Stimulated activated CD4-positive, alpha-beta T cell treated with anti-CD3 and anti-CD28 coated beads, Interleukin-4, amount 100 ng/mL, for 4 hours (primary cell): ENCODE measurements around the gene DOCK11.
"Not testable (repeated sequence)": the region's sequence is repeated elsewhere in the genome, so short reads cannot be mapped to it uniquely, and the experiment has no call there.

ENCODE experiments used
- DNase-seq, 2 experiments: peaks; one replicate each; pipeline ENCODE4 v3.0.0-alpha.2; 2020

Gene DOCK11

DNA sequence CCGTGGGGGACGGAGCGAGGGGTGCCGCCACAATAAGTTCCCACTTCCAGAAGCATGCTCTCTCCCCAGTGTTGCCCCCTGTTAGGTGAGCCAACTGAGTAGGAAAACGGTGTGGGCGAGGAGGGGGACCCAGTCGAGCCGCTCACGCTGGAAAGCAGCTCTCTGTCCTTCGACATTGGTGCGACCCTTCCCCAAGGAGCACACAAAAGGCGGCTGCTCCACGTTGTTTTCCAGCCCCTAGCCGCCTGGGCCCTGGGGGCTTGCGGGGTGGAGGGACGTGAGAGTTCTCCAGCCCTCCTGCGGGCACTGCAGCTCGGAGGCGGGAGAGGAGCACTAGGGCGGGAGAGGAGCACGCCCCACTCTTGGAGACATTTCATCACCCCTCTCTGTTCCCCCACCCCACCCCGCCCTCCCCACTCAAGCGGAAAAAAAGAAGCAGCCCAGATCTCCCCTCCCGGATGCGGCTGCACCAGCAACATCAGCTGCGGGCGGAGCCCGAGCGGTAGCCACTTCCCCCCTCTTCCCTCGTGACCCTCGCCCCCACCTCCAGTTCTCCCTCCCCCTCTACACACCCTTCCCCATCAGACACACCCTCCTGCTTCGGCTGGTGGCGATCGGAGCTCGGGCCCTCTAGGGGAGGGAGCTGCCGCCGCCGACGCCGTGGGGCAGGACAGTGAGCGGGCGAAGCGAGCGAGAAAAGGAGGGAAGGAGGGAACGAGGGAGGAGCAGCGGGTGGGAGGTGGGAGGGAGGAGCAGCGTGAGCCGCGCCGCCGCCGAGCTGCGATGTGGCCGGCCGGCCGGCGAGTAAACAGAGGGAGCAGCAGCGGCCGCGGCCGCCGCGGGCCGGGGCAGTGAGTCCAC lies at the start of gene DOCK11:
Gene DOCK11 (plus strand): TSS at position 755 of the 861 bp plus-strand sequence. CDS start 157 bp downstream, outside the sequence.
- peak; percentile 67 to 83 for DNase-seq

DNA sequence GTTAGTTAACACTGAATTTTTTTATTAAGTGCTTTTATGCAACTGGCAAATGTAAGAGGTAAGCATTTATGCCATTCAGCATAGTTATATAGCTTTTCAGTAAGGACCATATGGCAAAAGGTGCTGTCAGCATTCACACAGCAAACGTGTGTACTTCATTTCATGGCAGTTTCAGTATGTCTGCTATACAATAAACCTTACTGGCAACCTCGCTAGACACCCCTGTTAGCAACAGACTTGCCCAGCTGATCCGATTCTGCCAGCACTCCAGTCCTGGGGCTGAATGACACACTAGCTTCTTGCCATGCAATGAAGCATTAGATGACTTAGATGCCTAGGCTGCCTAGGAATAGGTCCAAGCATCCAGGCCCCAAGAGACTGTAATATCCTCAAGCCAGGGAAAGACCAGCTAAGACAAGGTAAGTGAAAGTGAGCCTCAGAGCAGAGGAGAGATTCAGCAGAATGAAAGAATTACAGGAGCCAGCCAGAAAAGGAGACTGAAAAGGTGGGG lies 47.3 kb upstream of the DOCK11 start:
- no peak for DNase-seq

DNA sequence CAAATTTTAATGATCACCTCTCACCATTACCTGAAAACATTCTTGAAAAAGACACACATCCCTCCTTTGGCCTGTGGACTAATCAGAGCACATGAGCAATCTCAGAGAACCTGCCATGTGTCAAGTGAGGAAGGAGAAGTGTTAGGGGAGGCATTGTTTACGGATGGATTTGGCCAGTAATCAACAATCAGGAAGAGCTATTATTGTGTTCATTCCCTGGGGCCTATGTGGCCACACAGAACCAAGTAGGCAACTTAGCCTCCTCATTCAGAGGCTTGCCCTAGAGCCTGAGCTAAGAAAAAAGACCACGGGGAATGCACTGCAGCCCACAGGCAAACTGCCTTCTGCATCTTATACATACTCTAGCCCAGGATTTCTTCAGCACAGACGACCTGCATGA lies 40.6 kb upstream of the DOCK11 start:
- no peak for DNase-seq

DNA sequence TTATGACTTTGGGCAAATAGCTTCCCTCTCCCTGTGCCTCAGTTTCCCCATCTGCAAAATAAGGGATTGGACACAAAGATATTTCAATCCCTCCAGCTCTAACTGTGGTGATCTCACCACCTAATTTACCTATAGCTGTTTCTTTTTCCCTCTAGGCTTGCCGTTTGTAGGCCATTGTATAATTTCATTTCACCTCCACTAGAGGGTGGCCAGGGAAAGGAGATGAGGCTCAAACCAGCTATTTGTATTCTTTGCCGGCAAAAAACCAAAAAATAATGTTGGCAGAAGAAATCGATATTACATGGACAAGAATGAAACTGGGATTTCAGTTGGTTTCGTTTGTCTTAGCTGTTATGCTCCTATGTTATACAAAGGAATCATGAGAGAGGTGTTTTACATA lies 36.1 kb upstream of the DOCK11 start:
- peak in 1 of 2 experiments; percentile 1 for DNase-seq

DNA sequence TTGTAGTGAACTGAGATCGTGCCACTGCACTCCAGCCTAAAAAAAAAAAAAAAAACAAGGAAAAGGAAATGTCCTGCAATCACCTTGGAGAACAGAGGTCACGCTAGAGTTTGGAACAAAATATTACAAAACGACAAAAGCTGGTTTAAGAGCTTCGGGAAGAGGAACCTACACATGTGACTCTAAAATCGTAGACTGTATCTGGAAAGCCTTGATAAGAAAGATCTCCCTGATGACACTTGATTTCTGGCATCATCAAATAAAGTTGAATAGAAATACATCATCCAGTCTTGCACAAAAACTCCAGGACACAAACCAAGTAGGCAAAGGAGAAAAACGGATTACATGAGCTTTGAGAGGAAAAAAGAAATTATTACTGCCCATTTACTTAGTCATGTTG lies 31.1 kb upstream of the DOCK11 start:
- no peak for DNase-seq

DNA sequence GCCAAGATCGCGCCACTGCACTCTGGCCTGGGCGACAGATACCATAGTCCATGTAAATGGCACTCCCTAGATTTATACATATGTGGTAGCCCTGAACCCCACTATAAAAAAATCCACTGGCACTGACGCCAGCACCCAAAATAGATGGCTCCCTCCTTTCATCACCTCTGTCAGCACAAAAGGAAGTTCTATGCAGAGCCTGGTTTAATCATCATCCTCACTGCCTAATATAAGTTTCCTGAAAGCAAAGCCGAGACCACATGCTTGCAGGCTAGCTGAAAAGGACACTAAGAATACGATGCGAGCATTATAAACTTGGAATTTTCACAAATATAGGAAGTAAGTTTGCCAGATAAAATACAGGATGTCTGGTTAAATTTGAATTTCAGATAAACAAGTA lies 27.5 kb upstream of the DOCK11 start:
- no peak for DNase-seq

DNA sequence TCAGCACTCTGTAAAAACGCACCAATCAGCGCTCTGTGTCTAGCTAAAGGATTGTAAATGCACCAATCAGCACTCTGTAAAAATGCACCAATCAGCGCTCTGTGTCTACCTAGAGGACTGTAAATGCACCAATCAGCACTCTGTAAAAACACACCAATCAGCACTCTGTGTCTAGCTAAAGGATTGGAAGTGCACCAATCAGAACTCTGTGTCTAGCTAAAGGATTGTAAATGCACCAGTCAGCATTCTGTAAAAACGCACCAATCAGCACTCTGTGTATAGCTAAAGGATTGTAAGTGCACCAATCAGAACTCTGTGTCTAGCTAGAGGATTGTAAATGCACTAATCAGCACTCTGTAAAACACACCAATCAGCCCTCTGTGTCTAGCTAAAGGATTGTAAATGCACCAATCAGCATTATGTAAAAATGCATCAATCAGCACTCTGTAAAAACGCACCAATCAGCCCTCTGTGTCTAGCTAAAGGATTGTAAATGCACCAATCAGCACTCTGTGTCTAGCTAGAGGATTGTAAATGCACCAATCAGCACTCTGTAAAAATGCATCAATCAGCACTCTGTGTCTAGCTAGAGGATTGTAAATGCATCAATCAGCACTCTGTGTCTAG lies 24.8 kb upstream of the DOCK11 start:
- DNase-seq: not testable (repeated sequence)

DNA sequence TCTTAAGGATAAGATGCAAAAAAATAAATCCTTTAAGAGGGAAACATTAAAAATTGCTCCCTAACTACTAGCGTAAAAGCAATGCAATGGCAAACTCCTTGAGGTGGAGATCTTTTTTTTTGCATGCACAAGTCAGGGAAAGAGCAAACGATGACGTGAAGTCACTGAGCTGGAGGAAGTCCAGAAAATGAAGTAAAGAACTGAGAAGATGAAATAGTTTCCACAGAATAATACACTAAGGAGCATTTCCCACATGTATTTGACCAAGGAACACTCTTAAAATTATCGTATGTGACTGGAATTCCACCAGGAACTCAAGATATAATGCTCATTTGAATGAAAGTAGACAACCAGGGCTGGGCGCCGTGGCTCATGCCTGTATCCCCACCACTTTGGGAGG lies 21.0 kb upstream of the DOCK11 start:
- DNase-seq: no peak

DNA sequence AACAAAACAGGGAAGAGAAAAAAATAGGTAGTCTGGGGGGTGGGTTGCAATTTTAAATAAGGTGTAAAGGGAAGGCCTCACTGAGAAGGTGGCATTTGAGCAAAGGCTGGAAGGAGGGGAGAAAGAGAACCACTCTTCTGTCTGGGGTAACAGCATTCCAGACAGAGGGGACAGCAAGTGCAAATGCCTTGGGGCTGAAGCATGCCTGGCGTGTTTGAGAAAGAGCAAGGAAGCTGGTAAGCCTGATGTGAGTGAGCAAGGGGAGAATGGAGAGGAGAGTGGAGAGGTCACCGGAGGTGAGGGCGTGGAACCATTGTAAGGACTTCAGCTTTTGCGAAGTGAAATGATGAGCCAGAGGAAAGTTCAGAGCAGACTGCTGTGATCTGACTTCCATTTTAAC lies 19.7 kb upstream of the DOCK11 start:
- DNase-seq: no peak

DNA sequence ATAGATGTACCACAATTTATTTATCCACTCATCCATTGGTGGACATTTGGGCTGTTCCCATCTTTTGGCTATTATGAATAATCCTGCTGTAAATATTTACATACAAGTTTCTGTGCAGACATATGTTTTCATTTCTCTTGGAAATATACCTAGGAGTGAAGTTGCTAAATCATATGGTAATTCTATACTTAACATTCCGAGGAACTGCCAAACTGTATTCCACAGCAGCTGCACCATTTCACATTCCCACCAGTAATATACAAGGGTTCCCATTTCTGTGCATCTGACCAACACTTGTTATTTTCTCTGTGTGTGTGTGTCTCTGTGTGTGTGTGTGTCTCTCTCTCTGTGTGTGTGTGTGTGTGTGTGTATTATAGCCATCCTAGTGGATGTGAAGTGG lies 15.4 kb upstream of the DOCK11 start:
- DNase-seq: no peak

DNA sequence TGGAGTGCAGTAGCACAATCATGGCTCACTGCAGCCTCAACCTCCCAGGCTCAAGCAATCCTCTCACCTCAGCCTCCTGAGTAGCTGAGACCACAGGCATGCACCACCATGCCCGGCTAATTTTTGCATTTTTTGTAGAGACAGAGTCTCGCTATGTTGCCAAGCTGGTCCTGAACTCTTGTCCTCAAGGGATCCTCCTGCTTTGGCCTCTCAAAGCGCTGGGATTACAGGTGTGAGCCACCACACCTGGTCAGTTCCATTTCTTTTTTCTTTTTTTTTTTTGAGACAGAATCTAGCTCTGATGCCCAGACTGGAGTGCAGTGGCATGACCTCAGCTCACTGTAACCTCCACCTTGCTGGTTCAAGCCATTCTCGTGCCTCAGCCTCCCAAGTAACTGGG lies 13.2 kb upstream of the DOCK11 start:
- DNase-seq: not testable (repeated sequence)

DNA sequence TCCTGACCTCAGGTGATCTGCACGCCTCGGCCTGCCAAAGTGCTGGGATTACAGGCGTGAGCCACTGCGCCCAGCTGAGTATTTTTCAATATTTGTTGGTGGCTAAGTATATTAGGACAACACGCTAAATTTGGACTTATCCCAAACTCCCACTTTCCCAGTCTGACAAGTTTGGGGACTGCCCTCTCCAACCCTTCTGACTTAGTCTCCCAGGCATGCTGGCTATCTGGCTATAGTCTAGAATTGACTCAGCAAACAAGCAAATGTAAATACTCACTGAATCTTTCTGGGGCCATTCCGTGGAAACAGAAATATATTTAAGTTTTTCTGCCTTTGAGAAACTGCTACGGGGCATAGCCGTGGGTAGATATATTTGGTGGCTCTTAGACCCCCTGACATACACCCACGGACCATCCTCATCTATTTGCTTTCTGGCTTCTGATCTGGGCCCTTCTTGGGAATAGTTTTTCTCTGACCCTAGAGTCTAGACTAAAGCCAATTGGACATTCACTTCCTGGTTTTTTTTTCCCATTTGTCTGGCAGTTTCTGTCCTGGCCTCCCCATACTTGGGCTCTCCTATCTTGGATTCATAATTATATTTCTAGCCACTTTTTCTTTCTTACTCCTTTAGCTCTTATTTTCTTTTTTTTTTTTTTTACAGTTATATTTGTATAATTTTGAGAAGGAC lies 11.3 kb upstream of the DOCK11 start:
- DNase-seq: no peak

DNA sequence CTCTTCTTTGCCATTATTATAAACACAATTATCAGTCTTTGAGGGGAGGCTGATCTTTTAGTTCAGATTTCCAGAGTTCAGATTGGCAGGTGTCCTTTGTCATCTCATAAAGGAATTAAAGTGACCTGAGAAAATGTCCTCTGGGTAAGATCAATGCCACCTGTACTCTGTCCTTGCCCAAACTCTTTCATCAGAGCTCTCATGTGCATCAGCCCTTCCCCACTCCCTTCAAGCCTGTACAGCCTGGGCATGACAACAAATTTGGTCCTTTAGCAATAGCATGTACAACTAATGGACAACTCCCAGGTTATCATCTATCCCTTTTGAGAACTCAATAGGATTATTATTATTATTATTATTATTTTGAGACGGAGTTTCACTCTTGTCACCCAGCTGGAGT lies 8.9 kb upstream of the DOCK11 start:
- not testable (repeated sequence) for DNase-seq

DNA sequence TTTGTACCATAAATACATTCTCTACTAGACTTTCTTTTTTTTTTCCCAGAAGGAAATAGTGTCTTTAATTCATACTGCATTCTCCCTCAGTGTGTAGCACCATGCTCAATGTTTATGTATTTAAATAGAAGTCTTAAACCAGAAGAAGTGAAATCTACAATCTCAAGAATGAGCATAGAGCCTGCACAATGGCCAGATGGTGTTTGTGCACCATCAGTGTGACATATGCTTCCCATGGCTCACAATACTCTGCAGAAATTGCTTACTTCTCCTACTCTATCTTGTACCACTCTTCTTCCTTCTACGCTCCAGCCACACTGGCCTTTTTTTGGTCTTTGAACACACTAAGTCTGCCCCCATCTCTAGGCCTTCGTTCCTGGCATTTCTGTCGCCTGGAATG lies 2.6 kb upstream of the DOCK11 start:
- DNase-seq: no peak

DNA sequence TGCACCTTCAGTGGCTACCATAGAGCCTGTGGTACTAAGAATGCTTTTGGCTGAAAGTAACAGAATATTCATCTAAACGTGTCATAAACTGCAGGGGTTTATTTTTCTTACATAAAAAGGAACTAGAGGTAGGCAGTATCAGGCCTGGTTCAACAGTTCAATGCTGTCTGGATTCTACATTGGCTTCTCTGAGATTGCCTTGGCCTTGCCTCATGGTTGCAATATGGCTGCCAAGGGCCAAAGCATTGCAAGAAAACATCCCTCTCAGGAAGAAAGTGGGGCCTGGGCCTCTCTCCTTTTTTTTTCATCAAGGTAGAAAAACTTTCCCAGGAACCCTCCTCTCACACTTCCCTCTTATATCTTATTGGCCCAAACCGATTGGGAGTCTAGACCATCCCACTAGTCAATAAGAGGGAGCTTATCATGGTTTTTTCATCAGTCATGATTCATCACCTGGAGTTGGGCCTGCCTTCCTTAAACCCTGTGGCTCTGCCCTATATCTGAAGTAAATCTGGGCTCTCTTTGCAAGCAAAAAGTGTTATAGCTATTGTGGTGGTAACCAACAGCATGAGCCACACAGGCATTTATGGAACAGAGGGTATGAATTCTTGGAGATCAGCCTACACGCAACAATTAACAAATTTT lies 1.8 kb upstream of the DOCK11 start:
- no peak for DNase-seq

DNA sequence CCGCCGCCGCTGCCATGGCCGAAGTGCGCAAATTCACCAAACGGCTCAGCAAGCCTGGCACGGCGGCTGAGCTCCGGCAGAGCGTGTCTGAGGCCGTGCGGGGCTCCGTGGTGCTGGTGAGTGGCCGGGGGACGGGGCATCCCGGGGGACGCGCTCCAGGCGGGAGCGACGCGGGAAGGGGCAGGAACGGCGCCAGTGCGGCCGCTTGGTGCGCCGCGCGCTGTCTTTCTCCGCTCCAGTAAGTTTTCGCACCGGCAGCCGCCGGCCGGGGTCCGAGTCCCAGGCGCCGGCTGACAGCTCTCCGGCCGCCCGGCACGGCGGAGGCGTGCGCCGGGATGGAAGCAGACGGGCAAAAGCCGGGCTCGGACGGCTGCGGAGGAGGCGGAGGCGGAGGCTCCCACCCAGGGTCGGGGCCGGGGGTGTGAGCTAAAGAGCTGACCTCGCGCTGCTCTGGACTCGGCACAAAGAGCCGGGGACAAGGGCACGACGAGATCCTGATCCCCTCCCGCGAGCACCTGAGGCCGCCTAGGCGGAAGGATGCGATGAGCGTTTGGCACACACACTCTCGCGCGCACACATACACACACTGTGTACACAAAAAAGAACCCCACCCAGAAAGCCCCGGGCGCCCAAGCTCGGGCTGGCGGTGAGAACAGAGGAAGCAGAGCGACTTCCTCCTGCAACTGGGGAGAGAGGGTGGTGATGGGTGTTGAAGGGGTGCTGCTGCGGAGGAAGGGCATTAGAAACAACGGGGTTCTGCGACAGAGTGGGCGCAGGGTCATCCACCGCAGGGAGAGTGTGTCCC lies 545 bp downstream of the DOCK11 start:
- DNase-seq: peak; percentile 52 to 68

DNA sequence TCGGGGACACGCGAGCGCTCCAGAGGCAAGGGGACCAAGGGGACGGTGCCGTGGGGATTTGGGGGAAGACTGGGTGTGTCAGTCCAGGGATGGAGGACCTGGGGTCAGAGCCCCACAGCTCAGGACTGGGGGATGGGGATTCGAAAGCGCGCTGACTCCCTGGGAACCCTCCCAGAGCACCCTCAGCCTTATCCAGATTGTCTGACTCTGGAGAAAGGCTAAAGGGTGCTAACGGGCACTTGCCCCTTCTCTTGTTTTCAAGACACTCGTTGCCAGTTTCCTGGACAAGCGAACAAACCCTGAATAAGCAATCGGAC lies 1.1 kb downstream of the DOCK11 start:
- DNase-seq: no peak

DNA sequence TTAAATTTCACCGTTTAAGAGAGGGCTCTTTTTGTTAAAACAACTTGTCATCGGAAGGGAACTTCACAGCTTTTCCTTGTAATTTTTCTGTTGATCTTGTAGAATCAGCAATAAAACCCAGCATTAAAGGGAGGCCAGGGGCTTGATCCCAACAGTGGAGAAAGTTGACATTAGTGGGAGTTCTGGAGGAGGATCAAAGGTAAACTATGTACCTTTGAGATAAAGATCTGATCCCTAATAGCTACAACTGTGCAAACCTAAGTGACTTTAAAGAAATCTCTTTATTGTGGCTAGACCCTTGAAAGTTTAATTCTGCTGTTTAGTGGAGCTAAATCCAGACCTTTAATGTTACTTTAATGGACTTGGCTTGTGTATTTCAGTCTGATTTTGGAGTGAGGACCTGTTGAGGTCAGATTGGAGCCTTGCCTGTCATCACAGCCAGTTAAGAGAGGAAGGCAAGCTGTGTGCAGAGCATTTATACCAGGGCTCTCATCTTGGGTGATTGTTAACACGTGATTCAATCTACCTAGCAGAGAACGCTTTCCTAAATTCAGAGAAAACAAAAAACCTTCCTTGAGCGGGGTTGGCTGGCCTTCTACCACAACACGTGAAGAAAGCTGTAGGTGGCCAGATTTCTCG lies 1.7 kb downstream of the DOCK11 start:
- peak in 1 of 2 experiments; percentile 3 for DNase-seq

DNA sequence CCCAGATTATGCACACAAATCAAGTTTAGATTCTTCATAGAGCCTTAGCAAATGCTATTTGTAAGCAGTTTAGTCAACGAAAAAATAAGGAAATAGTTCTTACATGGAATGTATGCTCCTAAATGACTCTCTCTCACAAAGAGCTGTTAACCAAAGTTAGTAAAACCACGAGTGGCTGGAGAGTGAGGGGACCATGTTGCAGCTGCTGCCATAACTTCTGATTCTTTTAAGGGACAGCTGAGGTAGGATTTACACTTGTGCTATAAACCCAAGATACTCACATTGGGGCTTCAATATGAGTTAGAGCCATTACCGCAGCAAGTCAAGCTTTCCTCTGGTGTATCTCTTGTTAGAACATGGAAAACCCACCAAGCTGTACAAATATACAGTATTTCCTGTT lies 2.7 kb downstream of the DOCK11 start:
- DNase-seq: no peak

DNA sequence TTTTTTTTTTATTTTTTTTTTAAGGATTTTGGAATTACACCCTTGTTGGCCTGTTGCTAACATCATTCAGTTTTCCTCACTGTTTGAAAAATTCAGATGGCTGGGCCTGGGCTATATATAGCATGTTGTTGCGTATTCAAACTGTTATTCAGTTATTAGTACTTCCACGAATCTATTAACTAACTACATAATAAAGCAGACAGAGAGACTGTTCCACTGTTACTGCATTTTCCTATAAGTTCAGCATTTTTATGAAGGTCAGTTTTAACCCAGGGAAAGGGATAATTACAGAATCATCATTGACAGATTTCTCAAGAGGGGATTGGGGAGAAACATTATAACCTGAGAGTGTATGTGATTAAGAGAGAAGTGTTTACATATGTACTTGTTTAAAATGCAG lies 3.1 kb downstream of the DOCK11 start:
- DNase-seq: no peak

DNA sequence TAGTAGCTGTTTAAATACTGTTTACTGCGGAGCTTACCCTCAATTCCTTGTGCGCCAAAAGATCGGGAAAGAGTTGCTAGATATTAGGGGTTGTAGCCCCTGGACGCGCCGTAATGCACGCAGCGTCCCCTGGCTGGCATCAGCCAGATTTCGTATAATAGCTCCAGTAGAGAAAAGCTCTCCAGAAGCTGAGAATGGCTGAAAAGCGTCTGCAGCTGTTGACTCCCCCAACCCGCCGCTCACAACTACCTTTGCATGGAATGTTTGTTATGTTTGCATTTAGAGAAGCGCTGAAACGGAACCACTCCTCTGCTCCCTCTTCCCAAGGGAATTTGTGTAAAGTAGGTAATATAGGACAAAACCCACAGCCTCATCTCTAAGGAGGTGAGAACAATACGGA lies 3.7 kb downstream of the DOCK11 start:
- no peak for DNase-seq
